Ovary (tissue), 9 donors: ENCODE data around the gene NOS3. TPM values are rescaled to one million over a fixed set of nuclear protein-coding genes. Genes with fewer than 3 reads are reported as not detected.

Experiments
- DNase-seq, 5 donors: peaks; one replicate each; pipeline ENCODE4 v3.0.0-alpha.2; 2019 to 2020
- H3K27ac ChIP-seq, 2 donors: fragments of 200-600 bp; one replicate each; pipeline versions ENCODE4 v1.5.1 to v1.8.0; 2019 to 2022
- H3K27me3 ChIP-seq: fragments of 200-600 bp; one replicate; pipeline ENCODE4 v1.8.0; 2022
- H3K36me3 ChIP-seq: fragments of 200-600 bp; sonication (generic); one replicate; pipeline ENCODE4 v1.5.1; 2019
- H3K4me1 ChIP-seq: one replicate; pipeline ENCODE4 v1.8.1; 2013; ENCODE audit warnings: mild to moderate bottlenecking, moderate library complexity; ENCODE audit not compliant: insufficient read depth
- H3K4me3 ChIP-seq: fragments of 200-600 bp; sonication (generic); one replicate; pipeline ENCODE4 v1.5.1; 2017
- H3K9me3 ChIP-seq, 2 donors: fragments of 200-600 bp in 1 of 2; sonication (generic) in 1 of 2; one replicate each; pipeline versions ENCODE4 v1.5.1 to v1.8.1; 2013 to 2019; ENCODE audit warnings: mild to moderate bottlenecking in 1 of 2, moderate library complexity in 1 of 2
- CTCF ChIP-seq, 3 donors: fragments of 450-650 bp in 2 of 3; fragments of 200-600 bp in 1 of 3; IDR thresholded peaks; one replicate each; pipeline versions ENCODE4 v1.5.1 to v1.8.0; 2016 to 2022; ENCODE audit warnings: antibody characterized with exemption in 3 of 3, mild to moderate bottlenecking in 1 of 3
- EP300 ChIP-seq: sonication (generic); formaldehyde crosslinking; IDR thresholded peaks from one replicate; pipeline ENCODE4 v1.6.1; 2017; ENCODE audit warnings: antibody characterized with exemption
- POLR2A ChIP-seq: fragments of 450-650 bp; IDR thresholded peaks from one replicate; pipeline ENCODE4 v1.6.1; 2017; ENCODE audit warnings: antibody characterized with exemption, mild to moderate bottlenecking, moderate library complexity
- WGBS, 3 donors: extraction: QIAGEN DNeasy Blood & Tissue Kit in 1 of 3; methylation state at CpG; one replicate each; pipeline versions ENCODE4 v1.1.5 to v1.1.7; 2013 to 2017; 5-methylcytosine and 5-hydroxymethylcytosine counted together
- intact Hi-C, 4 donors: fragments of 100-400 bp; cut with DNase I; formaldehyde crosslinking; loops; one replicate each; pipeline versions ENCODE4 v1.11.0 to v1.15.1; 2022 to 2023
- polyA plus RNA-seq, 2 donors: library from polyadenylated mRNA; stranded (reverse); fragments of 200-250 nt in 1 of 2; fragments of 350-450 nt in 1 of 2; fragmentation: Illumina TruSeq in 1 of 2; extraction: RNeasy Lipid Tissue Mini Kit (QIAGEN cat#74804) in 1 of 2; gene quantifications; one replicate each; pipeline ENCODE4 v1.2.3, GENCODE V29; 2013 to 2014
- total RNA-seq, 7 donors: library from RNA; depleted of rRNA in 2 of 7; stranded (reverse); fragments of >200 nt in 2 of 7; fragmentation: NEBNext Ultra II Directional in 3 of 7; extraction: Animal tissue kit (Norgen Biotek cat#: 25700) in 3 of 7; gene quantifications; one replicate each; pipeline versions ENCODE4 v1.1.0 to v1.2.4, GENCODE V29; 2016 to 2023
- donor health status: DM: no; HTN: no; CAD: no; lungs with moderate emphysema.
- donor health status: DM: no; HTN: no; CAD: no.
- donor health status: Bipolar disorder and iron deficiency.
- donor health status: DM: yes; HTN: yes; CAD: no.
- donor health status: DM: no; HTN: no; CAD: no.
- donor health status: DM: yes; HTN: yes; CAD: no.

NOS3 gene
- total and polyA plus RNA-seq, 9 donors: 1.0 to 26.0 (median 5.4) TPM

- Histone ChIP-seq H3K4me1 (peaks cover 16% of the 10 kb centered on the region), H3K27ac (no peak overlapping the region), H3K4me3 (no peak overlapping the region), H3K27me3 (no peaks in the 10 kb centered on the region), H3K36me3 (no peaks in the 10 kb centered on the region), H3K9me3 (no peaks in the 10 kb centered on the region)
- 65 to 71% (median 68%) methylated on average over 16 of the region's 16 CpGs for WGBS, 3 donors
- DNase-seq: no peak
- intact Hi-C loops: loop anchor here in 1 of 4 donors (5.0 kb wide), 2 partner anchors 53 to 148 kb away; no protein-coding TSS in a partner anchor
- no peak for TF ChIP-seq EP300
- TF ChIP-seq POLR2A: no peak
- no peak for TF ChIP-seq CTCF (IDR thresholded peaks at IDR 0.05)
Observed at GRCh38 chr7:150964593-150965111, 26.2 kb upstream of the NOS3 start.

- no peak for TF ChIP-seq CTCF (IDR thresholded peaks at IDR 0.05)
- no peak for TF ChIP-seq POLR2A
- no peak for TF ChIP-seq EP300
- H3K36me3 ChIP-seq: no peaks in the 10 kb centered on the region
- H3K27me3 ChIP-seq: no peaks in the 10 kb centered on the region
- no peaks in the 10 kb centered on the region for H3K9me3 ChIP-seq
- H3K27ac ChIP-seq: no peak overlapping the region
- intact Hi-C loops: no loop called here
- 89 to 93% (median 90%) methylated on average over 16 of the region's 16 CpGs for WGBS, 3 donors
- no peak overlapping the region for H3K4me3 ChIP-seq
- peaks cover 18% of the 10 kb centered on the region for H3K4me1 ChIP-seq
- DNase-seq: no peak
Observed at GRCh38 chr7:150965273-150965830, 25.5 kb upstream of the NOS3 start.

- H3K9me3 ChIP-seq: no peaks in the 10 kb centered on the region
- no peak overlapping the region for H3K4me3 ChIP-seq
- no peaks in the 10 kb centered on the region for H3K27me3 ChIP-seq
- no peak overlapping the region for H3K27ac ChIP-seq
- WGBS, 3 donors: 90 to 100% (median 100%) methylated on average over 1 of the region's 1 CpG
- DNase-seq: no peak
- peaks cover 25% of the 10 kb centered on the region for H3K4me1 ChIP-seq
- TF ChIP-seq POLR2A (no peak), EP300 (no peak), CTCF (IDR thresholded peaks at IDR 0.05) (no peak)
- intact Hi-C loops: no loop called here
- H3K36me3 ChIP-seq: no peaks in the 10 kb centered on the region
Observed at GRCh38 chr7:150966002-150966401, 24.8 kb upstream of the NOS3 start.

- DNase-seq: no peak
- TF ChIP-seq CTCF (IDR thresholded peaks at IDR 0.05): no peak
- TF ChIP-seq EP300: no peak
- TF ChIP-seq POLR2A: no peak
- intact Hi-C loops: no loop called here
- 61 to 67% (median 61%) methylated on average over 6 of the region's 6 CpGs for WGBS, 3 donors
- Histone ChIP-seq H3K4me1 (peaks cover 28% of the 10 kb centered on the region), H3K36me3 (no peaks in the 10 kb centered on the region), H3K4me3 (no peak overlapping the region), H3K27me3 (no peaks in the 10 kb centered on the region), H3K27ac (no peak overlapping the region), H3K9me3 (no peaks in the 10 kb centered on the region)
Observed at GRCh38 chr7:150967349-150967748, 23.5 kb upstream of the NOS3 start.
